GM18520 (cell line): Measurements from ENCODE around the gene POLR2A.

Experiments used
- ATAC-seq: cut with Tn5 transposase; IDR thresholded peaks from one replicate; pipeline ENCODE4 v1.9.1; 2021; ENCODE audit not compliant: unreplicated experiment

The POLR2A gene

GRCh38 chr17:7484067-7484918 is at the start of gene POLR2A:
TSS of gene POLR2A (plus strand) at chr17:7484366.
- peak; percentile 59 for ATAC-seq

- no peak for ATAC-seq
Observed at GRCh38 chr17:7435676-7436555, 48.2 kb upstream of the POLR2A start.

GRCh38 chr17:7436556-7437368 is 47.4 kb upstream of the POLR2A start:
- ATAC-seq: peak; percentile 32

- ATAC-seq: no peak
Observed at GRCh38 chr17:7437369-7437863, 46.8 kb upstream of the POLR2A start.

- ATAC-seq: no peak
Observed at GRCh38 chr17:7437950-7438614, 46.1 kb upstream of the POLR2A start.

GRCh38 chr17:7438656-7439460 is 45.3 kb upstream of the POLR2A start:
- no peak for ATAC-seq

GRCh38 chr17:7439462-7440112 is 44.6 kb upstream of the POLR2A start, which contains the start of gene FGF11:
TSS of gene FGF11 (plus strand) at chr17:7439512. CDS start at chr17:7439621, 109 bp downstream.
- ATAC-seq: no peak

- no peak for ATAC-seq
Observed at GRCh38 chr17:7440113-7440833, 43.9 kb upstream of the POLR2A start.

GRCh38 chr17:7440834-7441195 is 43.4 kb upstream of the POLR2A start:
- no peak for ATAC-seq

- ATAC-seq: no peak
Observed at GRCh38 chr17:7441266-7441665, 42.9 kb upstream of the POLR2A start.

GRCh38 chr17:7442142-7442541 is 42.0 kb upstream of the POLR2A start:
- ATAC-seq: no peak

- no peak for ATAC-seq
Observed at GRCh38 chr17:7443499-7444485, 40.4 kb upstream of the POLR2A start.

- ATAC-seq: no peak
Observed at GRCh38 chr17:7444682-7445618, 39.2 kb upstream of the POLR2A start, which contains the start of gene CHRNB1. TSS of gene CHRNB1 (plus strand) at chr17:7445061. CDS start at chr17:7445128, 67 bp downstream.

GRCh38 chr17:7445619-7445968 is 38.6 kb upstream of the POLR2A start:
- no peak for ATAC-seq

GRCh38 chr17:7448461-7448860 is 35.7 kb upstream of the POLR2A start:
- no peak for ATAC-seq

GRCh38 chr17:7459961-7460545 is 24.1 kb upstream of the POLR2A start:
- ATAC-seq: no peak
